Measurements from ENCODE around the gene ENAH. TPM values are rescaled to one million over a fixed set of nuclear protein-coding genes. Genes with fewer than 3 reads are reported as not detected.
"Not testable (repeated sequence)": the region's sequence is repeated elsewhere in the genome, so short reads cannot be mapped to it uniquely, and the experiment has no call there.

ENAH gene
- polyA plus RNA-seq, 1 experiment, result 40.9 TPM

DNA sequence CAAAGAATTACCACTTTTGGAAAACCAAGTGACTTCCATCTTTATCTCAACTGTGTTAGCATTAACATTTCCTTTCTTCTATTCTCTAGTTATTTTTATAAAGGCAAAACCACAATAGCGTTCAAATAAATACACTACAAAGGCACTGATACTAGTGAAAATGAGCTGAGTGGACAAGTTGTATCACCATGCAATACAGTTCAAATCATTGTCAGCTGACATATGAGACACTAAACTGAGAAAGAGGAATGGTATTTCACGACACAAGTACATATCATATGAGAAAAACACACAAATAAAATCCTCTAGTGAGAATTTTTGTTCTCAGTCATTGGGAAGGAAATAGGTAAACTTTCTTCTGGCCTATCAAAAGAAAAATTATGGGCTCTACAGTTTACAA lies 26.2 kb downstream of the ENAH start:
- Histone ChIP-seq H3K36me3 (ENCODE audit: control insufficient read depth, insufficient read depth, low read length) (peaks cover 1% of the 10 kb centered on the region; the same call in 1 of the 2 replicates), H3K4me3 (ENCODE audit: low read depth, low read length) (no peak overlapping the region), H3K27me3 (ENCODE audit: control insufficient read depth, insufficient read depth, low read length) (no peaks in the 10 kb centered on the region)
- TF ChIP-seq, protein P1, sequence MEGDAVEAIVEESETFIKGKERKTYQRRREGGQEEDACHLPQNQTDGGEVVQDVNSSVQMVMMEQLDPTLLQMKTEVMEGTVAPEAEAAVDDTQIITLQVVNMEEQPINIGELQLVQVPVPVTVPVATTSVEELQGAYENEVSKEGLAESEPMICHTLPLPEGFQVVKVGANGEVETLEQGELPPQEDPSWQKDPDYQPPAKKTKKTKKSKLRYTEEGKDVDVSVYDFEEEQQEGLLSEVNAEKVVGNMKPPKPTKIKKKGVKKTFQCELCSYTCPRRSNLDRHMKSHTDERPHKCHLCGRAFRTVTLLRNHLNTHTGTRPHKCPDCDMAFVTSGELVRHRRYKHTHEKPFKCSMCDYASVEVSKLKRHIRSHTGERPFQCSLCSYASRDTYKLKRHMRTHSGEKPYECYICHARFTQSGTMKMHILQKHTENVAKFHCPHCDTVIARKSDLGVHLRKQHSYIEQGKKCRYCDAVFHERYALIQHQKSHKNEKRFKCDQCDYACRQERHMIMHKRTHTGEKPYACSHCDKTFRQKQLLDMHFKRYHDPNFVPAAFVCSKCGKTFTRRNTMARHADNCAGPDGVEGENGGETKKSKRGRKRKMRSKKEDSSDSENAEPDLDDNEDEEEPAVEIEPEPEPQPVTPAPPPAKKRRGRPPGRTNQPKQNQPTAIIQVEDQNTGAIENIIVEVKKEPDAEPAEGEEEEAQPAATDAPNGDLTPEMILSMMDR (IDR thresholded peaks at IDR 0.05; ENCODE audit: insufficient read depth, low read depth, low read length), result no peak
- POLR2A ChIA-PET, result no interaction called here
- CTCF ChIA-PET, result no interaction called here
- no peak for DNase-seq (ENCODE audit: low read depth)

DNA sequence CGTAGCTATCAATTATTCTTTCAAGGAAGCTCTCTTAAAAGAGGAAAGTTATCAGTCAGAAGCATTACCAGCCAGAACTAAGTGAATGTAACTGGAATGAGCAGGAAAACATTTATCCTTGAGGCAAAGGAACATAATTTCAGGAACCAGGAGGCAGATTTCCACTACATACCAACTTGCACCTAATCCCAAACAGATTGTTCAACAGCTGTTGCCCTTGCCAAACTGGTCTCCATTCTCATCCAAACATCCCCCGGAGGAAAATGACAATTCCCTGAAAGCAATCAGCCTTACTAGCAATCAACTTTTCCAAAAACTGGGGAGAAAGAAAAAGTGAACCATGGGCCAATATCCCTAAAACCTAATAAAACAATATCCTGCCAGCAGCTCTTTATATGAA lies 35.0 kb downstream of the ENAH start:
- no peak overlapping the region for H3K4me3 ChIP-seq (ENCODE audit: low read depth, low read length)
- no peaks in the 10 kb centered on the region for H3K36me3 ChIP-seq (ENCODE audit: control insufficient read depth, insufficient read depth, low read length)
- ChIA-PET POLR2A (no interaction called here), CTCF (interaction anchor here (1.1 to 1.5 kb wide), 2 partner anchors 137 to 154 kb away, joined by 3 read pairs; no protein-coding TSS in a partner anchor)
- no peak for DNase-seq (ENCODE audit: low read depth)
- TF ChIP-seq, protein P1 (IDR thresholded peaks at IDR 0.05; ENCODE audit: insufficient read depth, low read depth, low read length), result no peak
- H3K27me3 ChIP-seq (ENCODE audit: control insufficient read depth, insufficient read depth, low read length), result no peaks in the 10 kb centered on the region

DNA sequence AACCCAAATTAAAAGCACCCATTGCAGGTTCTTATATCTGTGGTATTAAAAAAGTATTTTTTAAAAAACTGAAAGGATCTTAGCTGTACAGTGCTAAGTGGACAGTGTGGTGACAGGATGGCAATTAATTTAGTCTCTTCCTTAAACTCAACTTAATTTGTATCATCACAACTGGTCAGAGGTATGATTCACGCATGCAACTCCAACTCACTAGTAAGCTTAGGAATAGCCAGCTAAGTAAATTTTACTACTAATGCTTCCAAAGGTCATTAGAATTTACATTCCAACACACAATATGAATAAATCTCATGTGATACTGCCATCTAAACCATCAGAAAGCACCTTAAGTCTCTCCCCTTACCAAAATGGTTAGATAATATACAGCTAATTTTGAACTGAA lies 35.4 kb downstream of the ENAH start:
- ChIA-PET CTCF (interaction anchor here (1.0 to 1.5 kb wide), 3 partner anchors 137 to 156 kb away, joined by 3 read pairs; no protein-coding TSS in a partner anchor), POLR2A (no interaction called here)

DNA sequence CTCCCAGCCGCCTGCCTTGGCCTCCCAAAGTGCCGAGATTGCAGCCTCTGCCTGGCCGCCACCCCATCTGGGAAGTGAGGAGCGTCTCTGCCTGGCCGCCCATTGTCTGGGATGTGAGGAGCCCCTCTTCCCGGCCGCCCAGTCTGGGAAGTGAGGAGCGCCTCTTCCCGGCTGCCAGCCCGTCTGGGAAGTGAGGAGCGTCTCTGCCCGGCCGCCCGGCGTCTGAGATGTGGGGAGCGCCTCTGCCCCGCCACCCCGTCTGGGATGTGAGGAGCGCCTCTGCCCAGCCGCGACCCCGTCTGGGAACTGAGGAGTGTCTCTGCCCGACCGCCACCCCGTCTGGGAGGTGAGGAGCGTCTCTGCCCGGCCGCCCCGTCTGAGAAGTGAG lies 37.5 kb downstream of the ENAH start:
- POLR2A ChIA-PET; DNase-seq (ENCODE audit: low read depth); H3K4me3 ChIP-seq (ENCODE audit: low read depth, low read length); H3K36me3 ChIP-seq (ENCODE audit: control insufficient read depth, insufficient read depth, low read length); H3K27me3 ChIP-seq (ENCODE audit: control insufficient read depth, insufficient read depth, low read length); CTCF ChIA-PET: not testable (repeated sequence)

More for the DNA sequence above, 35.4 kb downstream of the ENAH start:
- Histone ChIP-seq H3K36me3 (ENCODE audit: control insufficient read depth, insufficient read depth, low read length) (no peaks in the 10 kb centered on the region), H3K27me3 (ENCODE audit: control insufficient read depth, insufficient read depth, low read length) (no peaks in the 10 kb centered on the region), H3K4me3 (ENCODE audit: low read depth, low read length) (no peak overlapping the region)
- DNase-seq (ENCODE audit: low read depth), result no peak
- TF ChIP-seq, protein P1 (IDR thresholded peaks at IDR 0.05; ENCODE audit: insufficient read depth, low read depth, low read length), result no peak

DNA sequence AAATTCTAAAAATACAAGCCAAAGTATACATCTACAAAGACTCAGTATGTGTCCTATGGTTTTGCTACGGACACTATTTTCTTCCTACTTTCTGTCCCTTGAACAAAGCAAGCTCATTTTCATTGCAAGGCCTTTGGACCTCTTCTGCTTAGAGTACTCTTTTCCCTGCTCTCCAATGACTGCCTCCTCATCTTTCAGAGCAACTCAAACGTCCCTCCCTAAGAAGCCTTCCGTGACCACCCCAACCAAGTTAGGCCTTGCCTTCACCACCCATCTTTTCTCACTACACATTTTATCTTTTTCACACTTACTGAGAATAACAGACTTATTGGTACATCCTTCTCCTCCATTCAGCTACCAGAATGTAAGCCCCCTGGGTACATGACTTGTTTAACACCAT lies 39.9 kb downstream of the ENAH start:
- TF ChIP-seq, protein P1 (IDR thresholded peaks at IDR 0.05; ENCODE audit: insufficient read depth, low read depth, low read length), result no peak
- CTCF ChIA-PET, result interaction anchor here (0.7 kb wide), 1 partner anchor 20 kb away, joined by 4 read pairs; no protein-coding TSS in a partner anchor
- no peaks in the 10 kb centered on the region for H3K36me3 ChIP-seq (ENCODE audit: control insufficient read depth, insufficient read depth, low read length)
- H3K27me3 ChIP-seq (ENCODE audit: control insufficient read depth, insufficient read depth, low read length), result no peaks in the 10 kb centered on the region
- POLR2A ChIA-PET, result no interaction called here
- DNase-seq (ENCODE audit: low read depth), result no peak
- H3K4me3 ChIP-seq (ENCODE audit: low read depth, low read length), result no peak overlapping the region

DNA sequence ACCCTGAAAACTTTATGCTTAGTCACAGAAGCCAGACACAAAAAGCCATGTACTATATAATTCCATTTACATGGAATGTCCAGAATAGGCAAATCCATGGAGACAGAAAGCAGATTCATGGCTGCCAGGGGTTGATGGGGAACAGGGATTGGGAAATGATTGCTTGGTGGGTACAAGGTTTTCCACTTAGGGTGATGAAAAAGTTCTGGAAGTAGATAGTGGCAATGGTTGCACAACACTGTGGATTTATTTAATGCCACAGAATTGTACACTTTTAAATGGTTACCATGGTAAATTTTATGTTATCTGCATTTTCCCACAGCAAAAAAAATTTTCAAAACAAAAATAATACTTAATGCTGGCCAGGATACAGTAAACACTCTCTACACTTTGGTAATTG lies 40.6 kb downstream of the ENAH start:
- CTCF ChIA-PET, result no interaction called here
- POLR2A ChIA-PET, result no interaction called here
- no peak for DNase-seq (ENCODE audit: low read depth)
- no peaks in the 10 kb centered on the region for H3K36me3 ChIP-seq (ENCODE audit: control insufficient read depth, insufficient read depth, low read length)
- H3K27me3 ChIP-seq (ENCODE audit: control insufficient read depth, insufficient read depth, low read length), result no peaks in the 10 kb centered on the region
- no peak overlapping the region for H3K4me3 ChIP-seq (ENCODE audit: low read depth, low read length)
- TF ChIP-seq, protein P1 (IDR thresholded peaks at IDR 0.05; ENCODE audit: insufficient read depth, low read depth, low read length), result no peak

All from BJ (cell line).